HG03469 (cell line): Measurements from ENCODE around the gene ETFDH.
"Not testable (repeated sequence)": the region's sequence is repeated elsewhere in the genome, so short reads cannot be mapped to it uniquely, and the experiment has no call there.

Experiments
- ATAC-seq: cut with Tn5 transposase; IDR thresholded peaks from one replicate; pipeline ENCODE4 v1.9.1; 2021; ENCODE audit warnings: mild to moderate bottlenecking, moderate library complexity, moderate number of reproducible peaks; ENCODE audit not compliant: unreplicated experiment

The ETFDH gene

GRCh38 chr4:158676076-158676475 lies 4.0 kb downstream of the ETFDH start:
- no peak for ATAC-seq

DNA sequence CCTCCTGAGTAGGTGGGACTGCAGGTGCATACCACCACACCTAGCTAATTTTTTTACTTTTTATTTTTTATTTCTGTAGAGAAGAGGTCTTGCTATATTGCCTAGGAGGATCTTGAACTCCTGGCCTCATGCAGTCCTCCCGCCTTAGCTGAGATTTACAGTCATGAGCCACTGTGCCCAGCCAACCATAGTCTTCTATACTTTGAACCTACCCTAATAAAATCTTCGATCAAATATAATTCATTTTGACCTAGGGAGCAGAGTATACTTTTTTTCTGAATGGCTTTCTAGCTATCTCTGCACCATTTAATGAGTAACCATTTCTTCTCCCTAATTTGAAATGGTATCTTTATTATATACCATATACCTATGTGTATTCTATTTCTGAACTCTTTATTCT lies 6.7 kb downstream of the ETFDH start:
- no peak for ATAC-seq

GRCh38 chr4:158681629-158682028 lies 9.5 kb downstream of the ETFDH start:
- no peak for ATAC-seq

DNA sequence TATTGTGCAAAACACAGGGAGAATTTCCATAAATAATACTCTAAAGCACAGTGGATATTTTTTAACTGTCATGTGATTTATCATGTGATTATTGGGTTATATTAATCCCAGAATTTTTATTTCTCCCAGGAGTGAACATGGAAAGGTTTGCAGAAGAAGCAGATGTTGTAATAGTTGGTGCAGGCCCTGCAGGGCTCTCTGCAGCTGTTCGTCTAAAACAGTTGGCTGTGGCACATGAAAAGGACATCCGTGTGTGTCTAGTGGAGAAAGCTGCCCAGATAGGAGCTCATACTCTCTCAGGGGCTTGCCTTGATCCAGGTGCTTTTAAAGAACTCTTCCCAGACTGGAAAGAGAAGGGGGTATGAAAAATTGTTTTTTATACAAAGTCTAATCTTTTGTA lies 10.0 kb downstream of the ETFDH start:
- ATAC-seq = no peak

GRCh38 chr4:158688813-158689212 lies 16.7 kb downstream of the ETFDH start:
- ATAC-seq = no peak

DNA sequence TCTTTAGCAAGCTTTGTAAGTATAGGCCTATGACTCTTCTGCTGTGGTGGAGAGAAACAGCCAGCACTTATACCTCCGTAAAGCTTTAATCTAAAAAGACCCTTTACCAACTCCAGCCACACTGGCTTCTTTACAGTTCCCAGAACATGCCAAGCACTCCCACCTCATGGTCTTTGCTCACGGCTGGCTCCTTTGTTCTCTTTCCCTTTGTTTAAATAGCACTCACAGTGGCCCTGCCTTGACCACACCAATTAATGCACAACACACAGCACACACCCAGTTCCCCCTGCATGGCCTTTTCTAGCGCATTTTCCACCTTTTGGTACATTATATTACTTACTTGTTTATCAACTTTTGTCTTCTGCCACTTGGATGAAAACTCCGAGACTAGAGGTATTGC lies 32.2 kb downstream of the ETFDH start:
- ATAC-seq = no peak

- no peak for ATAC-seq
Observed at GRCh38 chr4:158710814-158711213, 38.7 kb downstream of the ETFDH start.

GRCh38 chr4:158712622-158713021 lies 40.5 kb downstream of the ETFDH start:
- ATAC-seq = not testable (repeated sequence)

- no peak for ATAC-seq
Observed at GRCh38 chr4:158714937-158715336, 42.8 kb downstream of the ETFDH start.

DNA sequence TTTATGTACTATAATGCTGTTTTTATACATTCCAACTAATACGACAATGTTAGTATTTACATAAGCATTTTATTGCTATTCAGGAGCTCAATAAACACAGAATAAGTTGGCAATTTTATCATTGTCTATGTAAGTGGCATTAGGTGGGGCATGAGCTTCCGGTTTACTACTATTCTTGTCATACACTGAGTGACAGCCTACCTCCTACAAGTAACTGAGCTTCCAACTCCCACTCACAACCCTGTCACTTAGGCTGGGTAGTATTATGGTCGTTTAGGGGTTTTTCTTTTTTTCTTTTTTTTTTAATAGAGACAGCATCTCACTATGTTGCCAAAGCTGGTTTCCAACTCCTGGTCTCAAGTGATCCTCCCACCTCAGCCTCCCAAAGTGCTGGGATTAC lies 43.7 kb downstream of the ETFDH start:
- ATAC-seq = no peak

- ATAC-seq = no peak
Observed at GRCh38 chr4:158721680-158722079, 49.6 kb downstream of the ETFDH start.

DNA sequence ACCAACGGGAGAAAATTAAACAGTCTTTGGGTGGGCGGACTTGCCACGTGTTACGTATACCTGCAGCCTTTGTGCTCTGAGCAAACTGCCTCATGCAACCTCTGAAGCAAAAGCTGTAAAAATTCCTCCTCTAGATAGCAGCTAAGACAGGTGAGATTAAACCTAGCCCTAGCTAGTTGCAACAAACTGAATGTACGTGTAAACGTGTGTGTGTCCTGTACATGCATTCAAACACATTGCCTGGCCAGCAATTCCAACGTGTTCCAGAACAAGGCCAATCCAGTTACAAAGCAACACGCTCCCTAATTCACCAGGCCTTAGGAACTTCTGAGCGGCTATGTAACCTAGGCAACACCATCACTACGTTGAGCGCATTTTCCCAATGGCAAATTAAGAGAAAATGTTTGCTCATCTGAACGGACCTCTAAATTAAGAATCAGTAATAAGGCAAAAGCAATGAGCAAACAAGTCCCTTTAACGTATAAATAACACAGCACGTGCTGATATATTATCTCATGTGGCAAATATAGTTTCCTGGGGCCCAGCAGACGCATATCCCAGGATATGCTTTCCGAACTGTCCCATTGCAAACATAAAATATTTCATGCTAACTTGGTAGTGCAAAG lies 50.3 kb downstream of the ETFDH start:
- no peak for ATAC-seq

- ATAC-seq = peak; percentile 93
Observed at GRCh38 chr4:158722917-158723793, 51.1 kb downstream of the ETFDH start, which contains the start of gene PPID. TSS of gene PPID (minus strand) at chr4:158723396. CDS start at chr4:158723288, 108 bp downstream.

DNA sequence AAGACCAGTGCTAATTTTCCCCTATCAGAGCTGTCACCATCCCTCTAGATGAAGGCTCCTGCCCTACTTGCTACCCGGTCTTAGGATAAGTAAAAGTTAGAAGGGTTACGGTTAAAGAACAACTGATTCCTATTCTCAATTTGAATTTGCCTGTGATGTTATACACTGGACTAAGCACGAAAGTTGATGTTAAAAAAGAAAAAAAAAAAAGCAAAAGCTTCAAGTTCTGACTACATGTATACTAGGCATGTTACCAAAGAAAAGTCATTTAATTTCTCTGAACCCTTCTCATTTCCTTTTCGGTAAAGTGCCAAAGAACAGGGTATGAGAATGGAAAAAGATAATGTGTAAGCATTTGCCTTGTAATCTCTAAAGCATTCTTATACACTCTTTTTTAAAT lies 52.5 kb downstream of the ETFDH start:
- ATAC-seq = no peak

DNA sequence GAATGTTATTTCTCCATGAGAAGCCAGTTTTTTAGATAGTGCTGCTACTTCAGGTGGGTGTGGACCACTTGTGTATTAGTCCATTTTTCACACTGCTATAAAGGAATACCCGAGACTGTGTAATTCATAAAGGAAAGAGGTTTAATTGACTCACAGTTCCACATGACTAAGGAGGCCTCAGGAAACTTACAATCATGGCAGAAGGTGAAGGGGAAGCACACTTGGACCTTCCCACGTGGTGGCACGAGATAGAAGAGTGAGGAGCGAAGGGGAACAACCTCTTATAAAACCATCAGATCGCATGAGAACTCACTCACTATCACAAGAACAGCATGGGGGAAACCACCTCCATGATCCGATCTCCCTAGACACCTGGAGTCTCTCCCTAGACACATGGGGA lies 54.5 kb downstream of the ETFDH start:
- no peak for ATAC-seq

DNA sequence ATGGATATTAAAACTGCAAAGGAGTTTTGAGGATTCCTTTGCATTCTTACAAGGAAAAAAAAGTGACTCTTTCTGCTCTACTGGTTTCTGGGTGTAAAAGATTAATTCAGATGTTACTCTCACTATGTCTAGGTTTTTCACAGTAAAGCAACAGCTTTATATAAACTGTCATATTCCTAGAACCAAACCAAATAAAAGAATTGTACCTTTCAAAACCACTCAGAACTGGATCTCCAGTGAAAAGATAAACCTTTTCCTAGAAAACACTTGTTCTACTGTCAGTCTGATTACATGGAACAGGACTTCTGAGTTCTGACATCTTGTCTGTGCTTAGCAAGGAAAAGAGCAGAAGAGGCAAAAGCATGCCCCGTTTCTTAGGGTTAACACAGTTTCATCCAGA lies 56.1 kb downstream of the ETFDH start:
- ATAC-seq = no peak

- ATAC-seq = no peak
Observed at GRCh38 chr4:158729716-158730559, 57.8 kb downstream of the ETFDH start.

GRCh38 chr4:158738866-158739265 lies 66.8 kb downstream of the ETFDH start:
- ATAC-seq = no peak

- no peak for ATAC-seq
Observed at GRCh38 chr4:158739600-158739999, 67.5 kb downstream of the ETFDH start.

DNA sequence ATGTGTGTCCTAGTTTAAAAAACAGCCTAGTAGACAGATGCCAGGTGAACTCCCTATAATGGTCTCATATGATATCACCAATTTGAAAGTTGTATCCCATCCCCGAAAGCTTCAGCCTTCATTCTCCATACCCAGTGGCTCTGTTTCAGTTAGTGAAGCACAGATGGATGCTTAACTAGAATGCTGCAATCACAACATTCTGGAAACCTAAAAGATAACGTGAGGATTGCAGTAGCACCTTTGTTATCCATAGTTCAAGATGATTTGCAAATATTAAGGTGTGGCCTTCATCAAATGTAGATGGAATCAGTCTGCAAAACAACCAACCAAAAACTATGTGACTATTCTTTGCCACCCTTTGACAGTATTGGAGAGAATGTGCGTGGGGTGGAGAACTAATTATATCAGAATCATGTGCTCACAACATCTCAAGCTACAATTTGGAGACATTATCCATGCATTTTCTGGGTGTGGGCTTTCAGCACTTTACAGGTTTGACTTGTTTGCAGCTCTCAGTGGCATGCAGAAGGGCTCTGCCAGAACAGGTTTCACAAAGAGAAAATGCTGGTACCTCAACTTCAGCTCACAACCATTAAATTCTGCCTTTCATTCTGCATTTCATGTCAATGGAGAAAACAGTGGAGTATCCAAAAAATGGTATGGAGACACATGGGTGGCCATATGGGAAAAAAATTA lies 69.4 kb downstream of the ETFDH start:
- ATAC-seq = no peak

- not testable (repeated sequence) for ATAC-seq
Observed at GRCh38 chr4:158746537-158746936, 74.4 kb downstream of the ETFDH start.
